A673 (cell line): ENCODE measurements around the gene ZMYND8.

Experiments used
- EZH2 ChIP-seq: fragments of 200-600 bp; sonication (generic); IDR thresholded peaks from 2 replicates; pipeline ENCODE4 v1.6.1; 2017; ENCODE audit warnings: borderline replicate concordance, low read depth, mild to moderate bottlenecking, mixed read lengths, antibody characterized with exemption, low read length; ENCODE audit not compliant: poor library complexity, severe bottlenecking
- TF ChIP-seq, protein P1 (sequence below): fragments of 300-800, 200-600 bp; sonication (generic); conservative IDR thresholded peaks from 2 replicates; pipeline ENCODE4 v1.5.1; 2017; ENCODE audit warnings: low read depth, mild to moderate bottlenecking, antibody characterized with exemption, low read length, moderate library complexity, mixed read lengths

DNA sequence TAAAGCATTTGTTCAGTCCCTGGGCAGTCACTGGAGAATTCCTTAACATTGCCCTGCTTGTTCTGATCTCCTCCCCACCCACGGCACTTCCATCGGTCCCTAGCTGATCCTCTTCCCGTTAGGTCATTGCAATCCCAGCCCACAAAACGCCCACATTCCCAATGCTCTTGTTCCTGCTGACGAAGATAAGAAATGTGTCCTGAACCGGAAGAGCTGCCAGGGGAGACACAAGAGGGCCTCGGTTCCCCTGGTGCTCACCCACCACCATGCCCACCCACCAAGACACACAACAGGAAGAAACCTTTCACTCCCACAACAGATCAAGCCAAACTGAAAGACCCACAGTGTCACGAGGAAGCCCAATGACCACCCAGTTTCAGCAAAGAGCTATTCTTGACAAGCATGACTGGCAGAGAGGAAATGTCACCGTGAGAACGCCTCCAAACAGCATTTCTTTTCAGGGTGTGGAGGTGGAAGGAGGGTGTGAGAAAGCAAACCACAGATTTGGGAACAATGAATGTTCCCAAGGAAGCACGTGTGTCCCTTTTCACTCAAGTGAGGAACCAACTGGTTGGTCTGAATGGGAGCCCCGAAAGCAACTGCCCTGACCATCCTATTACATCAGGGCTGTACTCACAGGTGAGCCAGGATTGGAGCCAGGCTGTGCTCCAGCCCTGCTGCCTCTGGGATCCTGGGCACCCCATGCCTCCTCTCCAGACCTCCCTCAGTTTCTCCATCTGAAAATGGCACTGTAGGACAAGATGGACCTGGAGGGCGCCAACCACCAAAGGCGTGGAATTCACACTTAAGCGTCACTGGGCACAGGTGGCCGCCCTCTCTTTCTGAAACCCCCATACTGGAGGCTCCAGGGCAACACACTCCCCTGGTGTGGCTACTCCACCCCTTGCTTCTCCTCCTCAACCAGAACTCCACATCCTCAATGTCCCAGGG is 97.5 kb downstream of the ZMYND8 start:
- TF ChIP-seq, protein P1, sequence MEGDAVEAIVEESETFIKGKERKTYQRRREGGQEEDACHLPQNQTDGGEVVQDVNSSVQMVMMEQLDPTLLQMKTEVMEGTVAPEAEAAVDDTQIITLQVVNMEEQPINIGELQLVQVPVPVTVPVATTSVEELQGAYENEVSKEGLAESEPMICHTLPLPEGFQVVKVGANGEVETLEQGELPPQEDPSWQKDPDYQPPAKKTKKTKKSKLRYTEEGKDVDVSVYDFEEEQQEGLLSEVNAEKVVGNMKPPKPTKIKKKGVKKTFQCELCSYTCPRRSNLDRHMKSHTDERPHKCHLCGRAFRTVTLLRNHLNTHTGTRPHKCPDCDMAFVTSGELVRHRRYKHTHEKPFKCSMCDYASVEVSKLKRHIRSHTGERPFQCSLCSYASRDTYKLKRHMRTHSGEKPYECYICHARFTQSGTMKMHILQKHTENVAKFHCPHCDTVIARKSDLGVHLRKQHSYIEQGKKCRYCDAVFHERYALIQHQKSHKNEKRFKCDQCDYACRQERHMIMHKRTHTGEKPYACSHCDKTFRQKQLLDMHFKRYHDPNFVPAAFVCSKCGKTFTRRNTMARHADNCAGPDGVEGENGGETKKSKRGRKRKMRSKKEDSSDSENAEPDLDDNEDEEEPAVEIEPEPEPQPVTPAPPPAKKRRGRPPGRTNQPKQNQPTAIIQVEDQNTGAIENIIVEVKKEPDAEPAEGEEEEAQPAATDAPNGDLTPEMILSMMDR: no peak
- TF ChIP-seq EZH2: no peak
